GM20000 (cell line): Measurements from ENCODE around the gene BATF3.

Experiments
- DNase-seq: peaks from one replicate; pipeline ENCODE4 v3.0.0; 2012; ENCODE audit warnings: low spot score
- TF ChIP-seq, protein P1 (sequence below): IDR thresholded peaks from 2 replicates; pipeline ENCODE4 v1.5.1; 2012; ENCODE audit warnings: mild to moderate bottlenecking, control low read depth; ENCODE audit errors: extremely low read depth, missing control alignments

The BATF3 gene

DNA sequence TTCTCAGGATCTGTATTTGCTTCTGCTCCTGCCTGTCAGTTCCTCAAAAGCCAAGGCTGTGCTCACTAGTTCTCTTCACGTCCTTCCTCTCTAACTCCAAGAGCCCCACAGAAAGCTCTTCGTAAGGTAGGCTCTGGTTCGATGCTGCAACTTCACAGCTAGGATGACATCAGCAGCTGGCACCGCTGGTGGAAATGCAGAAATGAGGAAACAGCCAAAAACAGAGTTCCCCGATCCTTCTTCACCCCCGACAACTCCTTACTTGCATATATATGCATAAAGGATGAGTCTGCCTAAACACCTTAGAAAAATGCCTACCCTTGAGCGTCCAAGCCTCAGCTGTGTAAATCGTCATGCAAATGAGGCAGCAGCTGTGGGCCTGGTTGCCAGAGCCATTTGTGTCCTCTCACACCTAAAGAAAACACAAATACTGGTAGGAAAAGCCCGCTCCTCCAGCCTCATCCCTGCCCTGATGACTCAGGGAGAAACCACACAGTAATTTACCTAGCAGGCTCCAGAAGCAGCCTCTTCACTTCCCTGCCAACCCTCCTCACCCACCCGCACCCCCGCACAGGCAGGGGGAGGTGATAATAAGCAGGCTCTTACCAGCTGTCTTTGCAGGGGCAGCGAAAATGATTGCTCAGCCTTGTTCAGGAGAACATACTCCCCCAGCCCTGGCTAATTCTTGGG lies 28.2 kb downstream of the BATF3 start:
- DNase-seq, result no peak
- TF ChIP-seq, protein P1, sequence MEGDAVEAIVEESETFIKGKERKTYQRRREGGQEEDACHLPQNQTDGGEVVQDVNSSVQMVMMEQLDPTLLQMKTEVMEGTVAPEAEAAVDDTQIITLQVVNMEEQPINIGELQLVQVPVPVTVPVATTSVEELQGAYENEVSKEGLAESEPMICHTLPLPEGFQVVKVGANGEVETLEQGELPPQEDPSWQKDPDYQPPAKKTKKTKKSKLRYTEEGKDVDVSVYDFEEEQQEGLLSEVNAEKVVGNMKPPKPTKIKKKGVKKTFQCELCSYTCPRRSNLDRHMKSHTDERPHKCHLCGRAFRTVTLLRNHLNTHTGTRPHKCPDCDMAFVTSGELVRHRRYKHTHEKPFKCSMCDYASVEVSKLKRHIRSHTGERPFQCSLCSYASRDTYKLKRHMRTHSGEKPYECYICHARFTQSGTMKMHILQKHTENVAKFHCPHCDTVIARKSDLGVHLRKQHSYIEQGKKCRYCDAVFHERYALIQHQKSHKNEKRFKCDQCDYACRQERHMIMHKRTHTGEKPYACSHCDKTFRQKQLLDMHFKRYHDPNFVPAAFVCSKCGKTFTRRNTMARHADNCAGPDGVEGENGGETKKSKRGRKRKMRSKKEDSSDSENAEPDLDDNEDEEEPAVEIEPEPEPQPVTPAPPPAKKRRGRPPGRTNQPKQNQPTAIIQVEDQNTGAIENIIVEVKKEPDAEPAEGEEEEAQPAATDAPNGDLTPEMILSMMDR, result no peak

DNA sequence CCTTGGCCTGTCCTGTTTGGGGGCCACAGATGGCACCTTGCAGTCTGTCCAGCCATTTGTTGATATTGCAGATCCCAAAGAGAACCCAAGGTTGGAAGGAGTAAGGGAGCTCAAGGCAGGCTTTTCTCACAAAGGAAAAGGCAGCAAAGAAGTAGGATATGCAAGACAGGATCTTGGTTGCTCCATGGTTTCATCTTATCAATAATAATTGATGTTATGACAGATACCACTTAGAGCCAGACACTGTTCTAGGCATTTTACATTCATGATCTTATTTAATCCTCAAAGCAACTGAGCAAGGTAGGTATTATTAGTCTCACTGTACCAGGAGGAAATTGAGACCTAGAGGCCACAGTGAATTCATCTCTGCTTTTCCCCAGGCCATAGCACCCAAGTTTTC lies 28.8 kb downstream of the BATF3 start:
- TF ChIP-seq, protein P1, result no peak
- DNase-seq, result no peak

- TF ChIP-seq, protein P1, result no peak
- no peak for DNase-seq
Measured at GRCh38 chr1:212670301-212670700, 29.3 kb downstream of the BATF3 start.

DNA sequence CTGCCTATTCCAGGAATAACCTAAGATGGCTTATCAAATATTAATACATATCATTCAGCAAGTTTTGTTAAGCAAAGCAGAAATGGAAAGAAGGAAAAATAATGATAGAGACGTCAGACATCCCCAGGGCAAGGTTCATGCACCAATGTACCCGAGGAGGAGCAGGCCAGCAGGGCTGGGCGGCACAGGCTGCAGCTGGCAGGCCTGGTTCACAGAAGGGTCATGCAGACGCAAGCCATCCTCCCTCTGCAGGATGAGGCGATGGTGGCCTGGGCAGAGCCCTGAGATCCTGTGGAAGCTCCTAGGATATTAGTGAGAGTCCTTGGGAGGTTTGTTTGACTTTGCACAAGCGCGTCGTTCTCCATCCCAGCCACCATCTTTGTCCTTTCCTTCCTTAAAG lies 30.0 kb downstream of the BATF3 start:
- no peak for DNase-seq
- TF ChIP-seq, protein P1, result no peak

DNA sequence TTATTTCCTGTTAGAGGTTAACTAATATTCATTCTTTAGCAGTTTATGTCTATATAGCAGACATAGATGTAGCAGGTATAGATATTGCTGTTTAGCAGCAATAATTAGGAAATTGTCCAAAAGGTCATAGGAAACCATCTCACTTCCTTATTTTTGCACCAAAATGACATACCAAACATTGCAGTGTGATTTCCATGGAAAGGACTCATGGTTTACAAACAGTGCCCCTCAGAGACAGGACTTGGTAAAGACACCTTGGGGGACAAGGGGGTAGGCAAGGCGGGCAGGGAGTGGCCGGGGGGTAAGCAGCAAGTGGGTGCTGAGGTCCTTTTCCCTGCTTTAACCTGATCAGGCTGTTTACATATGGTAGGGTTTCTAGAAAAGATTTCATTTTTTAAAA lies 30.5 kb downstream of the BATF3 start:
- DNase-seq, result no peak
- TF ChIP-seq, protein P1, result no peak

DNA sequence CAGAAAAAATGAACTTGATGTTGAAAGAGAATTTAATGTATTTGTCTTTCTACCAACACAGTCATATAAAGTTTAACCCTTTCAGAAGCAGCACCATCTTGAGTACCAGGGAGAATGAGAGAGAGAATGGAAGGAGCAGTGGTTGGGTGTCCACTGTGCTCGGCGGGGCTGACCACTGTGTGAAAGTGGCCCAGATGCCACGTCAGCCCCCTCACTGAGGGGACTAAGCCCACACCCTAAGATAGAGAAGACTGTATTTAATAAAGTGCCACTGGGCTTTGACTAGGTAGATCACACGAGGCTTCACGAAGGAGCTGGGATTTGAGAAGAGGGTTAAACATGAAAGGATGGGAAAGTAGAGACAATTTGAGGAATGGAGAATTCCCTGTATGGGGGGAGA lies 31.2 kb downstream of the BATF3 start:
- TF ChIP-seq, protein P1, result no peak
- DNase-seq, result no peak

GRCh38 chr1:212667223-212668139 lies 32.2 kb downstream of the BATF3 start:
- TF ChIP-seq, protein P1, result no peak
- peak; percentile 46 for DNase-seq
